ENCODE data around the gene SSH2.
"Not testable (repeated sequence)": the region's sequence is repeated elsewhere in the genome, so short reads cannot be mapped to it uniquely, and the experiment has no call there.

Gene SSH2

DNA sequence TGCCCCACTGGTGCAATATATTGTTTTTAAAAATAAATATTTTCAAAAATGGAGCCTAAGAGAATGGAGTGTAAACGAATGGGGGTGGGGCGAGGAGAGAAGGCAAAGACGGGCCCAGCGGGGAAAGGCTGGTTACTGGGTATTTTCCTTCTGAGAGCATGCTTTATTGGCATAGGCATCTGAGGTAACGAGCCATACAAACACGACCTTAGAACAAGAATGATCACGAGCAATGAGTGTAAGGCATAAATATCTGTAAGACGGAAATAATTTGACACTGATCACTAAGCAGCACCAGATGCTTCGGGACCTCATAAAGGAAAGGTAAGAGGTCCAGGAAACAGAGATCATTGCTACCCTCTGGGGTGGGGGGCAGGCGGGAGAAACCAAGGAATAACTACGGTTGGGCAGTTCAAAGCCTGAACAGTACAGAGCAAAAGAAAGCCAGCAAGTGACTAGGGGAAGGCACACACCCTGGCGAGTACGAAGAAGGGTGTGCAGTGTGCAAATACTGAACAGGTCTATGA lies 959 bp downstream of the SSH2 start:
- no peak for DNase-seq (ENCODE audit: extremely low read depth in 1 of 2, low read depth in 1 of 2)

DNA sequence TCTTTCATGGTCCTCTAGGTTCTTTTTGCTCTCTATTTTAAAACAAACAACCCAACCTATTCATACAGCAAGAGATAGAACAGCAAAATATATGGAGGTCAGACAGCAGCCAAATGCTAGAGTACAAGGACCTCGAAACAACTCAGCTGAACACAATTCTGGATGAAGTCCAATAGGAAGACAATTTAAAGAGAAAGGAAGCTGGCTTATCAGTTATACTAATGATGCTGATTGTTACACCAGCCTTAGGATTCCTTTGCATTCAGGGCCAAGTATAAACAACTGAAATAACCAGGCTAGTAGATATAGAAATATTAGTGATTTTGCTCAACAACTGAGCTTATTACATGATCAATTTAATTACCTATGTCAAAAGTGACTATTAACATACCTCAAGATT lies 2.5 kb downstream of the SSH2 start:
- DNase-seq (ENCODE audit: extremely low read depth in 1 of 2, low read depth in 1 of 2) = no peak

GRCh38 chr17:29924786-29925185 lies 5.2 kb downstream of the SSH2 start:
- DNase-seq (ENCODE audit: extremely low read depth in 1 of 2, low read depth in 1 of 2) = no peak

GRCh38 chr17:29918922-29919856 lies 10.8 kb downstream of the SSH2 start:
- no peak for DNase-seq (ENCODE audit: extremely low read depth in 1 of 2, low read depth in 1 of 2)

DNA sequence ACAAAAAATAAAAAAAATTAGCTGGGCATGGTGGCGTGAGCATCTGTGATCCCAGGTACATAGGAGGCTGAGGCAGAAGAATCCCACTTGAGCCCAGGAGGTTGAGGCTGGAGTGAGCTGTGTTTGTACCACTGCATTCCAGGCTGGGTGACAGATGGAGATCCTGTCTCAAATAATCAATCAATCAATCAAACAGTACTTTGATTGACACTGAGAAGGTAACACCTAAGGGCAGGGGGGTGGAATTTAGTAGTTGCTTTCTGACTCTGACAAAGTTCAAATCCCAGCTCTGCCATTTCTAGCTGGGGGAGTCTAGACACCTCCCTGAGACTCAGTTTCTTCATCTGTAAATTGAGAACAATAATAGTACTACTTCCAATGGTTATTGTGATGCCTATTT lies 12.0 kb downstream of the SSH2 start:
- DNase-seq (ENCODE audit: extremely low read depth in 1 of 2, low read depth in 1 of 2) = no peak

DNA sequence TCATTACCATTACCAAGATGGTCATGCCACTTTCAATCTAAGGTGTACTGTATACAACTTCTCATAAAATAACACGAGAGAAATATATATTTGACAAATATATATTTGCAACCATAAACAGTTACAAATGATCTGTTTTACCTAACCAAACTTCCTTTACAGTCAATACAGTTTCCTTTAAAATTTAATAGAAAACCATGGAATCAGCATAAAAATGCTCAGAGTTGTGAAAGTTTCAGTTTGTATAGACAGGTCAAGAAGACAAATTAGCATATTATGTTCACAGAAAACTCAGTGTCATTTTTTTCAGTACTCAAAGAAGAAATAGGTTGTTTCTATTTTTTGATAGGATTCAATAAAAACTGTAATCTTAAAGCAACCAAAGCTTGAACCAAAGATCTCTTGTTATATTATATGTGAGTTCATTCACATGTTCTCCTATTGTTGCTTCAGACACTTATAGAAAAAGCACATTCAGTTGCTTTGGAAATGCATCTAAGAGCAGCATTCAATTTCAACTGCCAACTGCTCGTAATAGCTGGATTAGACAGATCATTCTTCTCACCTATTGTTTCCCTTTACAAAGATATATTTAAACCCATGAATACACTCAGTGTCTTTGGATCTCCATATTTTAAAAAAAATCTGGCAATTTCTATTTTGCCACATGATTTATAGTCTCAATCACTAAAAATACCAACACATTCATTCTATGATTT lies 15.1 kb downstream of the SSH2 start:
- no peak for DNase-seq (ENCODE audit: extremely low read depth in 1 of 2, low read depth in 1 of 2)

DNA sequence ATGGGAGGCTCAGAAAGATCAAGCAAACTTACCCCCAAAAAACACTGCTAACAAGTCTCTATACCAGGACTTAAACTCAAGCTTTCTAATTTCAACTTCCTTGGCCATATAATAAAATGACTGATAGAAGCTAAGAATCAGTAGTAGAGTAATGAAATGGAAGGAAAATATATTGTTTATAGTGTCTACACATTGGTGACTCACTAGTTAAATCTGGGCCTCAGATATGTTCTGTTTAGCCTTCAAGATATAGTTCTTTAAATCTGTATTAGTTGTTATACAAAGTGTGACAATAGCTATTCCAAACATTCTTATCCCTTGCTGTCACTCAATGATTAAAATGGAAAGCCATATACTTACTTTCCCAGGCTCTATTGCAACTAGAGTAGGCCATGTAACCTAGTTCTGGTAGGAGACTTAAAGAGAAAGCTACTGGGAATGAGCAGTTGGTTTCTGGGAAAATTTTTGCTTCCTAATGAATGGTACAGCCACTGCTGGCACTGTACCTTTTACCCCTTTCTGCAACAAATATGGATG lies 18.3 kb downstream of the SSH2 start:
- DNase-seq (ENCODE audit: extremely low read depth in 1 of 2, low read depth in 1 of 2) = no peak

DNA sequence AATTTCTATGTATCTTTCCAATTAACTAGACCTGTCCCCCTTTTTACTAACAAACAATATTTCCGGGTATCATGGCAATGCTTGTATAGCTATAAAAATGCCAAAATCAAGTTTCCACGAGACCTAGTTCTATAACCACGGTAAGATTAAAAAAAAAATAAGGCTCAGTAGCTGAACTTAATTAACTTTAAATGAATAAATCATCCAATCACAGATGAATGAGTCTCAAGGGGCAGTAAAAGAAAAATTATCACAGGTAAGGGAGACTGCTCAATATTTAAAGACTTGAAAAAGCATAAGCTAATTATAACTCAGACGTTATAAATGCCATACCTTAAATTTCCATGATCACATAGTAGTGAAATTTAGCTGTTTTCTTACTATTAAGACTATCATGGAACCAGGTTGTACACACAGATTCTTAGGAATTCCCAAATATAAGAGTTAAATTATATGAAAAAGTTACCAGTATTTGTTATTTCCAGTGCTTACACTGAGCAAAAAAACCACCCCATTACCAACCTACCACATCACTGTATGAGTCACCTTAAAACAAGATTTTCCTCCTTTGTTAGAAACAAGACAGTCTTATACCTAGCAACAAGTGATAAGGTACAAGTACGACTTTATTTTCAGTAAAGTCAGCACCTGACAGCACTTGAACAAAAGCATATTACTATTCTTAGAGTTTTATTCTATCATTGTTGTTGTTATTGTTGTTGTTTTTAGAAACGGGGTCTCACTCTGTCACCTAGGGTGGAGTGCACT lies 20.6 kb downstream of the SSH2 start:
- DNase-seq (ENCODE audit: extremely low read depth in 1 of 2, low read depth in 1 of 2) = no peak

GRCh38 chr17:29906969-29907368 lies 23.1 kb downstream of the SSH2 start:
- no peak for DNase-seq (ENCODE audit: extremely low read depth in 1 of 2, low read depth in 1 of 2)

- DNase-seq (ENCODE audit: extremely low read depth in 1 of 2, low read depth in 1 of 2) = no peak
These were observed 24.2 kb downstream of the SSH2 start for GRCh38 chr17:29905879-29906167.

GRCh38 chr17:29905086-29905878 lies 24.7 kb downstream of the SSH2 start:
- DNase-seq (ENCODE audit: extremely low read depth in 1 of 2, low read depth in 1 of 2) = no peak

DNA sequence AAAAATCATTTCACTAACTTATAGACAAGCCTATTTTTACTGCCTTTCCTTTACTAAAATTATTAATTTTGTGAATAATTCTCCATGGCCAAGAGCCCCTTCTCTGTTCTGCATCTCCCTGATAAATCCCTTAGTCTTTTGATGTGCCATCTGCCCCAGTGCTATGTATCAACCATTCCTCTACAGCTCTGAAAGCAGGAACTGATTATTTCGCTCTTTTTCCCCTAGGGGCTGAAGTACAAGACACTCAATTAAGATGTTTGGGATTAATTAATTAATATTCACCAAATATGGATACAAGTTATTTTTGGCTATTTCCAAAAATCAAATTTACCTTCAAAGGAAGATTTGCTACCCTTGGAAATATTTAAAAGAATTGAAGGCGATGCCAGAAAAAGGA lies 26.6 kb downstream of the SSH2 start:
- DNase-seq (ENCODE audit: extremely low read depth in 1 of 2, low read depth in 1 of 2) = no peak

DNA sequence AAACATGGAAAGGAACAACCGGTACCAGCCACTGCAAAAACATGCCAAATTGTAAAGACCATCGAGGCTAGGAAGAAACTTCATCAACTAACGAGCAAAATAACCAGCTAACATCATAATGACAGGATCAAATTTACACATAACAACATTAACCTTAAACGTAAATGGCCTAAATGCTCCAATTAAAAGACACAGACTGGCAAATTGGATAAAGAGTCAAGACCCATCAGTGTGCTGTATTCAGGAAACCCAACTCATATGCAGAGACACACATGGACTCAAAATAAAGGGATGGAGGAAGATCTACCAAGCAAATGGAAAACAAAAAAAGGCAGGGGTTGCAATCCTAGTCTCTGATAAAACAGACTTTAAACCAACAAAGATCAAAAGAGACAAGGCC lies 32.9 kb downstream of the SSH2 start:
- DNase-seq (ENCODE audit: extremely low read depth in 1 of 2, low read depth in 1 of 2) = not testable (repeated sequence)

GRCh38 chr17:29892201-29892600 lies 37.8 kb downstream of the SSH2 start:
- DNase-seq (ENCODE audit: extremely low read depth in 1 of 2, low read depth in 1 of 2) = no peak

DNA sequence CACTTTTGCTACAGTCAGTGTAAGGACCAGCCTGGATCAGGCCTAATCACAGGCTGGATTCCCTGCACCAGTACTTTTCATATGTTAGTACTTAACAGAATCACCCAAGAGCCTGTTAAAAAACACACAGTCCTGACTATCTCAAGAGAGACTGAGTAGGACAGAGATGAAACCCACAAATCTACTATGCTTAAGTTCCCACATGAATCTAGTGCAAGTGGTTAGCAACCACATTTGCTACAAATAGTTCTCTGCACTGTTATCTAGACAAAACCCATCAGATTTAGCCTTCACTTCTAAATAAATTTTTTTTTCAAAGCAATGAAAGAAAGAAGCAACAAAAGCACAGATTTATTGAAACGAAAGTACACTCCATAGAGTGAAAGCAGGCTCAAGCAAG lies 38.9 kb downstream of the SSH2 start:
- DNase-seq (ENCODE audit: extremely low read depth in 1 of 2, low read depth in 1 of 2) = no peak

DNA sequence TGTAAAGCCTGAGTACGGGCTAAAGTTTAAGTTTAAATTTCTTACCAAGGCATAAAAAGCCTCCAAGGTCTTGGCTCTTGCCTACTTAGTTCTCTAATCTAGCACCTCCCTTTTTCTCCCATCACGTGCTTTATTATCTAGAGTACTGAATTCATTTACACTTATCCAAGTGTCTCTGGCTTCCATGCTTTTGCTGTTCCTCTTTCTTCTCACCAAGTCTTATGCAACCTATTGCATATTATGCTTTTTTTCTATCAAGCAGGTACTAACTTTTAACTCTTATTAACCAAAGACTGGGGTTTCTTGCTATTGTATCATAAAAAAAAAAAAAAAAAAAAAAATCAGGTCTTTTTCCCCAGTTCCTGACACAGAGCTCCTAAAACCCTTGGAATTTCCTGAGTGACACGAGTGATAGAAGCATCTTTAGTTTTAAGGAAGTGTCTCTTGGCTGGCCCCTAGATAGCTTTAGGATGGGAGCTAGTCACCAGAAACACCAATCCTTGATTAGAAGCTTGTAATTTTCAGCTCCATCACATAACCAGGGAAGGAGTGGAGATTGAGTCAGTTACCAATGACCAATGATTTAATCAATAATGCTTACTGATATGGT lies 44.9 kb downstream of the SSH2 start:
- DNase-seq (ENCODE audit: extremely low read depth in 1 of 2, low read depth in 1 of 2) = no peak

GRCh38 chr17:29883497-29883896 lies 46.5 kb downstream of the SSH2 start:
- no peak for DNase-seq (ENCODE audit: extremely low read depth in 1 of 2, low read depth in 1 of 2)

GRCh38 chr17:29881256-29881655 lies 48.8 kb downstream of the SSH2 start:
- no peak for DNase-seq (ENCODE audit: extremely low read depth in 1 of 2, low read depth in 1 of 2)

DNA sequence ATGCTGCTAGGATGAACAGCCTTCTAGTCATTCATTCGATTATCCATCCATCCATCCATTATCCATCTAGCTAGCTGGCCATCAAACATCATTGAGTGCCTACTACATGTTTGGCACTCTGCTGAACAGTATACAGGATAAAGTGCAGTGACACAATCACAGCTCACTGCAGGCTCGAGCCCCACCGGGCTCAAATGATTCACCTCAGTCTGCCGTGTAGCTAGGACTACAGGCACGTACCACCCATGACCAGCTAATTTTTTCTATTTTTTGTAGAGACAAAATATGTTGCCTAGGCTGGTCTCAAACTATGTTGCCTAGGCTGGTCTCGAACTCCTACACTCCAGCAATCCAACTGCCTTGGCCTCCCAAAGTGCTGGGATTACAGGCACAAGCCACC lies 50.0 kb downstream of the SSH2 start:
- DNase-seq (ENCODE audit: extremely low read depth in 1 of 2, low read depth in 1 of 2) = no peak
